Peyer's patch (tissue), 4 donors: ENCODE results near the gene MAD1L1.

ENCODE experiments used
- POLR2A ChIP-seq, 2 donors: fragments of 450-650 bp; IDR thresholded peaks; one replicate each; pipeline ENCODE4 v1.5.1; 2017; ENCODE audit warnings: antibody characterized with exemption in 2 of 2, mild to moderate bottlenecking in 2 of 2, moderate library complexity in 2 of 2
- TF ChIP-seq, protein P1 (sequence below), 6 experiments: fragments of 450-650 bp in 4 of 6; fragments of 200-600 bp in 2 of 6; sonication (generic) in 1 of 6; IDR thresholded peaks; one replicate each; pipeline ENCODE4 v1.5.1; 2017 to 2019; ENCODE audit warnings: antibody characterized with exemption in 6 of 6, mild to moderate bottlenecking in 3 of 6, moderate library complexity in 1 of 6

DNA sequence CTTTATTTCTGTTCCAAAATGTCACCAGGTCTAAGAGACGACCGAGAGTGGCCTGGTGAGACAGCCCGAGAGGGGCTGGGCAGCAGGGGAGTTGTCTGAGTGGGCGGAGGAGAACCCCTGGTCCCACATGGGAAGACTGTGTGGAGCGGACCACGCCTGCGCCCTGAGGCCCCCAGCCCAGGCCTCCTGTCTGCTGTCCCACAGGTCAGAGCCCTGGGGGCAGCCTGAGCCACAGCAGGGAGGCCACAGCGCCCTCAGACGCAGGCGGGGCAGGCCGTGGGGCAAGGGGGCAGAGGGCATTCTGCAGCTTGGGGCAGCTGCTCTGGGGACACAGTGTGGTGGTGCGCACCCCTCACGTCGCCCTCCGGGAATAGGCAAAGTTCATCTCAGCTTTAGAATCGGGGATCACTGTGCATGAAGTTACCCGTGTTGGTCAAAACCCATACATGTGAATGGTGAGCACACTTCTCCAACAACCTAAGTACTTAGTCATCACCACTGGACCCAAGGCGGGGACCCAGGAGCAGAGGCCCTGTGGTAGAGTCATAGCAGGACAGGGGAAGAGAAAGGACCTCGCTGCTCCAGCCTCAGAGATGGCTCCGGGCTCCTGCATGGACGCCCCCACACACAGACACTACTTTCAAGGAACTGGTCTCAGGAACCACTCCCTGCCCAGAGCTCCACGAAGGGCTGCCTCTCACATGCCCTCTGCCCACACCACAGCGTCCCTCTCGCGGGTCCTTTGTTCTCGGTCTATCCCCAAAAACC lies 348.0 kb downstream of the MAD1L1 start:
- TF ChIP-seq, protein P1, sequence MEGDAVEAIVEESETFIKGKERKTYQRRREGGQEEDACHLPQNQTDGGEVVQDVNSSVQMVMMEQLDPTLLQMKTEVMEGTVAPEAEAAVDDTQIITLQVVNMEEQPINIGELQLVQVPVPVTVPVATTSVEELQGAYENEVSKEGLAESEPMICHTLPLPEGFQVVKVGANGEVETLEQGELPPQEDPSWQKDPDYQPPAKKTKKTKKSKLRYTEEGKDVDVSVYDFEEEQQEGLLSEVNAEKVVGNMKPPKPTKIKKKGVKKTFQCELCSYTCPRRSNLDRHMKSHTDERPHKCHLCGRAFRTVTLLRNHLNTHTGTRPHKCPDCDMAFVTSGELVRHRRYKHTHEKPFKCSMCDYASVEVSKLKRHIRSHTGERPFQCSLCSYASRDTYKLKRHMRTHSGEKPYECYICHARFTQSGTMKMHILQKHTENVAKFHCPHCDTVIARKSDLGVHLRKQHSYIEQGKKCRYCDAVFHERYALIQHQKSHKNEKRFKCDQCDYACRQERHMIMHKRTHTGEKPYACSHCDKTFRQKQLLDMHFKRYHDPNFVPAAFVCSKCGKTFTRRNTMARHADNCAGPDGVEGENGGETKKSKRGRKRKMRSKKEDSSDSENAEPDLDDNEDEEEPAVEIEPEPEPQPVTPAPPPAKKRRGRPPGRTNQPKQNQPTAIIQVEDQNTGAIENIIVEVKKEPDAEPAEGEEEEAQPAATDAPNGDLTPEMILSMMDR (IDR thresholded peaks at IDR 0.05) = no peak
- TF ChIP-seq POLR2A (IDR thresholded peaks at IDR 0.05) = no peak
